Vagina (tissue), 2 donors: ENCODE data around the gene VPS13C.

Source experiments
- POLR2A ChIP-seq, 2 donors: fragments of 450-650 bp; IDR thresholded peaks; one replicate each; pipeline ENCODE4 v1.6.1; 2017; ENCODE audit warnings: antibody characterized with exemption in 2 of 2, mild to moderate bottlenecking in 2 of 2, moderate library complexity in 2 of 2
- POLR2AphosphoS5 ChIP-seq, 2 donors: sonication (generic); formaldehyde crosslinking; IDR thresholded peaks; one replicate each; pipeline ENCODE4 v1.9.0; 2017; ENCODE audit warnings: antibody characterized with exemption in 2 of 2, mild to moderate bottlenecking in 2 of 2, low read depth in 1 of 2; ENCODE audit not compliant: insufficient read depth in 1 of 2
- TF ChIP-seq, protein P1 (sequence below), 3 experiments: fragments of 450-650 bp in 2 of 3; fragments of 200-600 bp in 1 of 3; sonication (generic) in 1 of 3; IDR thresholded peaks; one replicate each; pipeline ENCODE4 v1.5.1; 2017 to 2019; ENCODE audit warnings: antibody characterized with exemption in 3 of 3, mild to moderate bottlenecking in 2 of 3, moderate library complexity in 2 of 3

DNA sequence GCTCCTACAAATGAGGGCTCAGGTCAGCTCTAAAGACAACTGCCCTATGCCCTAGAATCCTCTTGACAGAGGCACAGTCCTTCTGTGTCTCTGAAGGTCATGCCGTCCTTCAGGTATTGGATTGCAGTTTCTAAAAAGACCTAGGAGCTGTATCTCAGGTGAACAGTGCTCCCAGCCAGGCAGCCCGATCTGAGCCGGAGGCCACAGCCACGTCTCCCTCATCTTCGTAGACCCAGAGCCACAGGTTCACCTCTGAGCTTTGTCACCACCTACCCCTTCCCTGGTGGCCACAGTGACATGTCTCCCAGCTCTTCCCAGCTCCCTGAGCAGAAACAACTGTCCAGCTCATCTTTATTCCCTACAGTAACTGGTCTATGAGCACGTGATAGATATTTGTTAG is 228.0 kb downstream of the VPS13C start:
- TF ChIP-seq POLR2A (IDR thresholded peaks at IDR 0.05) (no peak), POLR2AphosphoS5 (IDR thresholded peaks at IDR 0.05; ENCODE audit: insufficient read depth in 1 of 2, low read depth in 1 of 2) (no peak)
- TF ChIP-seq, protein P1, sequence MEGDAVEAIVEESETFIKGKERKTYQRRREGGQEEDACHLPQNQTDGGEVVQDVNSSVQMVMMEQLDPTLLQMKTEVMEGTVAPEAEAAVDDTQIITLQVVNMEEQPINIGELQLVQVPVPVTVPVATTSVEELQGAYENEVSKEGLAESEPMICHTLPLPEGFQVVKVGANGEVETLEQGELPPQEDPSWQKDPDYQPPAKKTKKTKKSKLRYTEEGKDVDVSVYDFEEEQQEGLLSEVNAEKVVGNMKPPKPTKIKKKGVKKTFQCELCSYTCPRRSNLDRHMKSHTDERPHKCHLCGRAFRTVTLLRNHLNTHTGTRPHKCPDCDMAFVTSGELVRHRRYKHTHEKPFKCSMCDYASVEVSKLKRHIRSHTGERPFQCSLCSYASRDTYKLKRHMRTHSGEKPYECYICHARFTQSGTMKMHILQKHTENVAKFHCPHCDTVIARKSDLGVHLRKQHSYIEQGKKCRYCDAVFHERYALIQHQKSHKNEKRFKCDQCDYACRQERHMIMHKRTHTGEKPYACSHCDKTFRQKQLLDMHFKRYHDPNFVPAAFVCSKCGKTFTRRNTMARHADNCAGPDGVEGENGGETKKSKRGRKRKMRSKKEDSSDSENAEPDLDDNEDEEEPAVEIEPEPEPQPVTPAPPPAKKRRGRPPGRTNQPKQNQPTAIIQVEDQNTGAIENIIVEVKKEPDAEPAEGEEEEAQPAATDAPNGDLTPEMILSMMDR (IDR thresholded peaks at IDR 0.05), result no peak
